ENCODE measurements around the gene DOK5. TPM values are rescaled to one million over a fixed set of nuclear protein-coding genes. Genes with fewer than 3 reads are reported as not detected.

DOK5 gene
- total and polyA plus RNA-seq, 2 donors (not counting 3 experiments of a cell fraction or from before 2014, with no cell fraction given): 3.5 to 14.2 TPM

- peaks cover 4% of the 10 kb centered on the region for H3K4me1 ChIP-seq (ENCODE audit: control insufficient read depth, extremely low read depth, insufficient read depth, low read length)
- no peak overlapping the region for H3K9ac ChIP-seq (replicated peaks; ENCODE audit: extremely low read depth, insufficient read depth, low read length)
- no TSS peak for BruUV-seq (replicated peaks)
- FAIRE-seq (no peak), DNase-seq (ENCODE audit: low read depth, low spot score) (no peak)
- no peaks in the 10 kb centered on the region for H3K79me2 ChIP-seq (ENCODE audit: control insufficient read depth, insufficient read depth, low read length)
- TF ChIP-seq FOS (IDR thresholded peaks at IDR 0.05; ENCODE audit: borderline replicate concordance, insufficient read depth, low read length) (no peak), MYC (IDR thresholded peaks at IDR 0.05; ENCODE audit: low read depth, low read length) (no peak), CTCF (IDR thresholded peaks at IDR 0.05; ENCODE audit: extremely low read depth in 1 of 2, insufficient read depth in 1 of 2, low read depth in 1 of 2, low read length in 2 of 2) (no peak), EZH2 (IDR thresholded peaks at IDR 0.05; ENCODE audit: borderline replicate concordance, low read depth, low read length, severe bottlenecking) (no peak), MAX (IDR thresholded peaks at IDR 0.05; ENCODE audit: insufficient read depth, insufficient read length) (no peak), GATA2 (IDR thresholded peaks at IDR 0.05; ENCODE audit: insufficient read depth, insufficient read length, low read depth, low read length) (no peak), POLR2AphosphoS5 (IDR thresholded peaks at IDR 0.05; ENCODE audit: insufficient read depth, low read depth, low read length) (no peak), POLR2A (IDR thresholded peaks at IDR 0.05; ENCODE audit: low read depth, low read length) (no peak), JUN (IDR thresholded peaks at IDR 0.05; ENCODE audit: borderline replicate concordance, insufficient read depth, insufficient read length, low read depth) (no peak)
- peaks cover 4 to 12% of the 10 kb centered on the region in 2 experiments for H3K27me3 ChIP-seq (ENCODE audit: control insufficient read depth in 2 of 2, insufficient read depth in 2 of 2, low read length in 2 of 2)
- H3K4me2 ChIP-seq (ENCODE audit: insufficient read depth, low read length): no peak overlapping the region
- intact Hi-C loops (cut with micrococcal nuclease): no loop called here
- no peak overlapping the region for H3K4me3 ChIP-seq (replicated peaks in 1 of 3; ENCODE audit: insufficient read depth in 1 of 3, low read depth in 1 of 3, low read length in 3 of 3)
- no peaks in the 10 kb centered on the region for H4K20me1 ChIP-seq (replicated peaks; ENCODE audit: control insufficient read depth, extremely low read depth, insufficient read depth, low read length)
- no peaks in the 10 kb centered on the region for H3K9me1 ChIP-seq (replicated peaks; ENCODE audit: control insufficient read depth, extremely low read depth, insufficient read depth, low read length)
- no peaks in the 10 kb centered on the region for H3K9me3 ChIP-seq (replicated peaks; ENCODE audit: control insufficient read depth, insufficient read depth, low read length)
- no peaks in the 10 kb centered on the region for H3K36me3 ChIP-seq (ENCODE audit: control insufficient read depth in 2 of 2, extremely low read depth in 1 of 2, insufficient read depth in 2 of 2, low read length in 2 of 2)
- H2AFZ ChIP-seq (ENCODE audit: low read depth, low read length): no peak overlapping the region
- dilution Hi-C loops (cut with MboI; ENCODE audit: extremely low pct_ligation_motif_present, low sequenced_read_pairs): no loop called here
- H3K27ac ChIP-seq (ENCODE audit: insufficient read depth, low read depth, low read length): no peak overlapping the region
- ChIA-PET POLR2A (no interaction called here), CTCF (no interaction called here)
Observed at GRCh38 chr20:54481442-54481841, 6.0 kb downstream of the DOK5 start.
